ENCODE data around the gene SMYD3. TPM values are rescaled to one million over a fixed set of nuclear protein-coding genes. Genes with fewer than 3 reads are reported as not detected.
A peak's percentile ranks its signal among the peaks of the same experiment; 100 is the strongest.
"Not testable (repeated sequence)": the region's sequence is repeated elsewhere in the genome, so short reads cannot be mapped to it uniquely, and the experiment has no call there.

The SMYD3 gene
- total RNA-seq, 2 donors from 2014 or later, result 15.8 to 21.8 TPM

- ATAC-seq, result no peak
- no peak for DNase-seq
- intact Hi-C loops (cut with DNase I, micrococcal nuclease), result no loop called here
These were observed 681.8 kb downstream of the SMYD3 start for GRCh38 chr1:245825128-245825901.

DNA sequence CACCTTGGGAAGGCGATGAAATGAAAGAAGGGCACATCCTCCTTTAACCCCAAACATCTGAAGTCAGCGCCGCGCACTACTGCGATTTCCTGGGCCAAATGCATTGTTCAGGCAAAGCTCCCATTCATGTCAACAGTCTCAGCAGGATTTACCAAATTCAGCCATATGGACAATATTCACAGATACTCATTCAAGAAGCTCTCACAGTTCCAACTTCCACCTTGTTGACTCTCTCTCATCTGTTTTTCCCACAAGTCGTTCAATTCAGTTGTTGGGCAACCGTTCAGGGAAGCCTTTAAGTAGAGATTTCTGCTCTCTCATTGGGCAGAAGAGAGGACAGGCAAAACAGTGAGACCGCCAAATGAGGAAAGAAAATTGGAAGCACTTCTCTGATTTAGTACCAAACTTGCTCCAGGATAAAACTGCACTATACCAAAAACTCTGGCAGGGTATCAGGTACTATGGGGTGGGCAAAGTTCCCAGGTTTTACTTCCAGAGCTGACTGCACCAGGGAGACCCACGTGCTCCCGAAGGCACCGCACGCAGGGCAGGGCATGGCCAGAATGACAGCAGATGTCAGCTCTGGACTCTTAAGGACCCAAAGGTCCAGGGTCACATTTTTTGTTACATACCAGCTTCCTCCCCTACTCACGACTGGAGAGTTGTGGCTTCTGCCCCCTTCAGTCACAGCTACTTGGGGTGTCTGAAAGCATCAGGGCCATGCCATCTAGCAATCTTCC lies 683.5 kb downstream of the SMYD3 start:
- DNase-seq, result no peak
- no peak for ATAC-seq
- intact Hi-C loops (cut with DNase I, micrococcal nuclease), result no loop called here

DNA sequence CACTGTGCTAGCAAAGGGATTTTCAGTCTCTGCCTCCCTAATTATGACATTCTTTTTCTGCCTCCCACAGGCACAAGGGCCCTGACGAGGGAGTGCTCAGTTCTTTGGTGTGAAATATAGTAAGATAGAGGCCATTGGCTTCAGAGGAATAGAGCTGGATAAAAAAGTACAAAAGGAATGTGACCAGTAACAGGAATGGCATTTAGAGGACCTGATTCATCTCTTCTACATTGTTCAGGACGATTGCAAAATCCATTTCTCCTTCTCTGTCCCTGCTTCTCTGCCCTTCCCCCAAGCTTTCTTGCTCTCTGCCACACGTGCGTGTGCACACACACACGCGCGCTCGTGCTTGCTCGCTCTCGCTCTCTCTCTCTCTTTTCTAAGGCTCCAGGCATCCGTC lies 684.1 kb downstream of the SMYD3 start:
- ATAC-seq (no peak), DNase-seq (no peak)
- intact Hi-C loops (cut with DNase I, micrococcal nuclease), result no loop called here

DNA sequence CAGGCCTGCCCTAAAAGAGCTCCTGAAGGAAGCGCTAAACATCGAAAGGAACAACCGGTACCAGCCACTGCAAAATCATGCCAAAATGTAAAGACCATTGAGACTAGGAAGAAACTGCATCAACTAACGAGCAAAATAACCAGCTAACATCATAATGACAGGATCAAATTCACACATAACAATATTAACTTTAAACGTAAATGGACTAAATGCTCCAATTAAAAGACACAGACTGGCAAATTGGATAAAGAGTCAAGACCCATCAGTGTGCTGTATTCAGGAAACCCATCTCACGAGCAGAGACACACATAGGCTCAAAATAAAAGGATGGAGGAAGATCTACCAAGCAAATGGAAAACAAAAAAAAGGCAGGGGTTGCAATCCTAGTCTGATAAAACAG lies 688.7 kb downstream of the SMYD3 start:
- DNase-seq; intact Hi-C loops (cut with DNase I, micrococcal nuclease); ATAC-seq: not testable (repeated sequence)

GRCh38 chr1:245816496-245816895 lies 690.6 kb downstream of the SMYD3 start:
- intact Hi-C loops (cut with DNase I, micrococcal nuclease); ATAC-seq; DNase-seq: not testable (repeated sequence)

- DNase-seq (no peak), ATAC-seq (no peak)
These were observed 692.4 kb downstream of the SMYD3 start for GRCh38 chr1:245814651-245815050.

DNA sequence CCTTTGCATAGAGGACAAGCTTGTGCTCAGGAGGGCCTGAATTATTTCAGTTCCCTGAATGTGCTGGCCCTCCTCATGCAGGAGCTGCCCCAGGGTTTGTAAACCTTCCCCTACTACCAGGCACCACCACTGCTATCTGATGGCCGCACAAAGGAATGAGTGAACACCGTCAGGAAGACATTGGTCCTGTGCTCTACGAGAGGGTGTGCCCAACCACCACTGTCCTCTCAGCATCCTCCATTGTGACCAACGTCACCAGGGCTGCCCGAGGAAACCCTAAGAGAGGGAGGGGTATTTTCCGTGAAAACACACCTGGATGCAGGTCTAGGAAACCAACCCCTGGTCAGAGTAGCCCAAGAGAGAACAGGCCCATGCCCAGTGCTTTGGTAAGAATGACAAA lies 694.8 kb downstream of the SMYD3 start:
- DNase-seq, result no peak
- intact Hi-C loops (cut with DNase I, micrococcal nuclease), result no loop called here
- ATAC-seq, result no peak

More at GRCh38 chr1:245814651-245815050, 692.4 kb downstream of the SMYD3 start:
- intact Hi-C loops (cut with DNase I, micrococcal nuclease), result no loop called here

DNA sequence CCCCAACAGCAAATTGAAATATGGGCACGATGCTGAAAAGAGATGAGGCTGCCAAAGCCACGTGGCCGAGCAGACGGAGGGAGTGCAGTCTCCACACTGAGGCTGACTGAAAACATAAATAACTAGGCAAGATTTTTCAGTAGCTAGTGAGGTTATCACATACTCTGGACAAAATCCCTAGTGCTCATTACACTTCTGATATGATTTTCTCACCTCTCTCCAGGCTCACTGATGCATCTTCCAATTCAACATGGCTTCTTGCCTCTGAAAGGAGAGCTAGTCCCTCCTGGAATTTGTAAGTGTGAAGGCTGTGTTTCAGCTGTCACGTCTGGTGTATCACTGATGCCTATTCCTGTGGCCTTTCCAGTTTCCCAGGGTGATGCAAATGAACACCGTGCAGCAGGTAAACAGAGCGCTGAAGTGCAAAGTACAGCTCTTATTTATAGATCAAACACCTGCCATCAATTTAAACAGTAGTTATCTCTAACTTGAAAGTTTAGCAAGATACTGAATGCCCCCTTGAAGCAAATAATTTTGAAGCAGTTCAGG lies 696.2 kb downstream of the SMYD3 start:
- intact Hi-C loops (cut with DNase I, micrococcal nuclease), result no loop called here
- DNase-seq (no peak), ATAC-seq (peak; percentile 83)

- ATAC-seq (no peak), DNase-seq (no peak)
- intact Hi-C loops (cut with DNase I, micrococcal nuclease), result no loop called here
These were observed 696.8 kb downstream of the SMYD3 start for GRCh38 chr1:245810181-245810769.

DNA sequence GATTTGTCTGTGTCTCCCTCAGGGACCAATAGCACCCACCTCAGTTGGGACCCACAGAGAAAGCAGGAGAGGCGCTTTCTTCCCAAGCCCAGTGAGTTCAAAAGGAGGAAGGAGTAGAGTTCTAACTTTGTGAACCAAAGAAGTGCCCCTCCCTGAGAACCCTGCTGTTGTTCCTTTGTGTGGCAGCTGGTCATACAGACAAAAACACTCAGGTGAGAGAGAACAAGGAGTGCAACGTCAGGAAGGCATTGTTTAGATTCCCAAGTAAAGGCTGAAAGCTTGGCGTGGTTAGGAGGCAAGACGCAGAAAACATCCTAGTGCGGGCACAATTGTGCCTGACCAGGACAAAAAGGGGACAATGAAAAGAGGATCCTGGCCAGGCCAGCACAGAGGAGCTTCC lies 697.7 kb downstream of the SMYD3 start:
- intact Hi-C loops (cut with DNase I, micrococcal nuclease), result no loop called here
- ATAC-seq (no peak), DNase-seq (no peak)

DNA sequence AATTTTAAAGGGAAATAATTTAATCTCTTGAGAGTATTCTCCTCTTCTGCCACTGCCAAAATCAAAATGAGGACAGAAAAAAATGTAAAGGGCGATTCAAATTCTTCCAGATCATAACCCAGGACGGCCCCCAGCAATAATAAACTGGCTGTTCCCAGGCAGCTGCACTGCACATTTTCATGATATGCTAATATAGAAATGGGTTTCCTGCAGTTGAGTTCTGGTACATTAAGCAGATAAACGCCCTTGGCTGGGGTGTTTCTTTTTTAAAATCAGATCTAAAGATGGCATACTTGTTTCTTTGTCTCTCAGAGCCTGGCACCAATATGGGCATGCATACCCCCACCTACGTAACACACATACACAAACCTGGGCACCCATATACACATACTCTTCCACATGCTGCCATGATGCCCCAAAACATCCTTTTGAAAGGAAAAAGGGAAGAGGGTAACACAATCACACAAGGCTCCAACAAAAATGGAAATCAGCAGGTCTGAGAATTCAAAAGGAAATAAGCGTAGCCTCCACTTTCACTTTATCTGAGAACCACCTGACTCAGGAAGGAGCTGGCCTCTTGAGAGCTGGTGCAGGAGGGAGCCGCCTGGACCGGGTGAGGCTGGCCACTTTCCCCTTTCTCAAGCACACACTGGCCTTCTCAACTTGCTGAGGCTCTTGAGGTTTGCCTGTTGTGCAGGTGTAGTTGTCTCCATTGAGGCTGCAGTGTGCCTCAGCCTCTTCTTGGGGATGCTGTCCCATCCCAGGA lies 698.9 kb downstream of the SMYD3 start:
- no peak for ATAC-seq
- intact Hi-C loops (cut with DNase I, micrococcal nuclease), result no loop called here
- DNase-seq, result no peak

DNA sequence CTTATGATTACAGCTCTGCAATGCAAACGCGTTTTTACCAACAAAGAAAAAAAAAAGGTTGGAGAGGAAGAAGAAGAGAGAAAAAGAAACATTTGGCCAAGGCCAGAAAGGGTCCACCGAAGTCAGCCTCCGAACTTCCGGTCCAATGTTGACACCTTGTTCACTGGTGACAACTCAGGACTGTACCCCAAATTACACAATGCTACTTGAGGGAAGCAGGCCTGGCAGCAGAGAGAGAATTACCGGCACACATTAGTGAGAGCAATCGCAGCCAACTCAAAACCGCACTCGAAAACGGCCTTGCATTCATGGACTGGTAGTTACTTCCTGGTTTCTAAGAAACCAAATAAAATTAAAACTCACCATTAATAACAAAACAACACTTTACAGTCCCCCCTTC lies 699.8 kb downstream of the SMYD3 start:
- DNase-seq (no peak), ATAC-seq (no peak)
- intact Hi-C loops (cut with DNase I, micrococcal nuclease), result no loop called here

DNA sequence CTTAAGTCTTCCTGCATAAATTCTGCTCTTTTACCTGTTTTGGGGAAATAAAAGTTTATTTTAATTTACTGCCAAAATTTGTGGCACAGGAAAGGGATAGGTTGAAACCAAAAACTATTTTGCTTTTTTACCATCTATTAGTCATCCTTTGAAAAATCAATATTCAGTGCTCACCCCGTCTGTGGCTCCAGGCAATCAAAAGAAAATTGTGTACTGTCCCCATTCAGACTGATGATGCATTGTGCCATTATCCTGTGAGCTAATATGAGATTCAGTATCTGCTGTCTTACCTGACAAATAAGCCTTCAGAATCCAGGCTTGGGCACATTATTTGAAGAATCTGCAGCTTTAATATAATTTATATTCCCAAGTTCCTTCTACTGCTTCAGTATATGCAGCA lies 701.5 kb downstream of the SMYD3 start:
- ATAC-seq (no peak), DNase-seq (no peak)
- intact Hi-C loops (cut with DNase I, micrococcal nuclease), result no loop called here

DNA sequence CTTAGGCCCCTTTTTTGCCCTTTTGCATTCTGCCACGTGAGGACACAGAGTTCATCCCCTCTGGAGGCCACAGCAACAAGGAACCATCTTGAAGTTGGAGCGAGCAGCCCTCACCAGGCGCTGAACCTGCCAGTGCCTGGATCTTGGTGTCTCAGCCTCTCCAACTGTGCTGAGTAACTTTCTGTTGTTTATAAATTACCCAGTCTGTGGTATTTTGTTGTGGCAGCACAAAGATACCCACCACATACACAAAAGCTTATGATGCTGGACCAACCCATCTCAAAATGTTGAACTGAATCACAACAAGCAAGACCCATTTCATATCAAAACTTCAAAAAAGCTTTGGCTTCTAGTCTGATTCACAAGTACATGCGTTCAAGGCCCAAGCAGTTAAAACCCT lies 702.4 kb downstream of the SMYD3 start:
- DNase-seq (no peak), ATAC-seq (no peak)
- intact Hi-C loops (cut with DNase I, micrococcal nuclease), result no loop called here

- ATAC-seq (no peak), DNase-seq (no peak)
- intact Hi-C loops (cut with DNase I, micrococcal nuclease), result no loop called here
These were observed 703.4 kb downstream of the SMYD3 start for GRCh38 chr1:245803666-245804037.

GRCh38 chr1:245802941-245803665 lies 704.0 kb downstream of the SMYD3 start:
- intact Hi-C loops (cut with DNase I, micrococcal nuclease), result no loop called here
- no peak for ATAC-seq
- no peak for DNase-seq

DNA sequence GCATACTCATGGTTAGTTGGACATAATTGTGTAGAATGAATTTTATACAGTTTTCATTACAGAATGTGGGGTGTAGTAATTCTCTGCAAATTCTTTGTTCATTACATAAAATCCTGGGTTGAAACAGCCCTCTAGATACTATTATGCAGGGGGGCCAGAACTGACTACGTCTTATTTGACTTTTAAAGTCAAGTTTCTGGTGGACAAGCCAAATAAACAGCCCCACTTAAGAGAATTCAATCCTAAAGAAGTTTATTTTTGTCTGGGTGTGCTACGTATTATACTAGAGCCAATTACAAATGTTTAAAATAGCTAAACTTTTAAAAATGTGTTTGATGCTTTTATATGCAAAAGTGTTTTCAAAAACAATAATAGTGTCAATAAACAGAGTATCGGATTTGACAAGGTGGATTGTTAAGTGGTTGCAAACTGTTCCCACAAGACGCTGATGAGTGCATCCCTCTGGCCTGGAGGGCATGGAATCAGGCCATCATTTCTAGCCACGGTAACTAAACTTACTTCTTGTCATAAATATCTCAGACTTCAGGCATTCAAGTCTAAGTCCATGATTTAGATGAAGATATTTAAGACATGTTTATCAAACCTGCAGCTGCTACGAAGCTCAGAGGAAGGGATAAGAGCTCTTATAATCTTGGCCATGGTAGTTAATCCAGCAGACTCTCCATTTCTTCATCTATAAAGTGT lies 706.0 kb downstream of the SMYD3 start:
- DNase-seq (no peak), ATAC-seq (no peak)
- intact Hi-C loops (cut with DNase I, micrococcal nuclease), result no loop called here

DNA sequence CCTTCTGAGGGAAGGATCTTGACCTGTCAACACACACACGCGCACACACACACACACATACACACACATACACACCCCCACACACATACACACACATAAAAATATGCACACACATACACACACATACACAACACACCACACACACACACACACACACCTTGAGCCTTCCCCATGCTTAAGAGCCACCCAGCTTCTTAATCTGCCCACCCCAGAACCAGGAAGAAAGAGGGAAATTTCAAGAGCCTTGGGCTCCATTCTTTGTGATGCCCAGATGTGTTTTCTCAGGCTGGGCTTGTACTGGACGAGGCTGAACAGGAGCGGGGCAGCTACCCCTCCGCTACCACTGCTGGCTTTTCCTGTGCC lies 708.7 kb downstream of the SMYD3 start:
- intact Hi-C loops (cut with DNase I, micrococcal nuclease), result no loop called here
- no peak for DNase-seq
- no peak for ATAC-seq

Measured in left colon (tissue), 2 donors.